Activated T-helper 2 cell treated with anti-CD3 and anti-CD28 coated beads, Interferon-gamma antibody, Interleukin-2, Interleukin-4, amounts not matched to agents 10 μg/mL and 5 μg/mL and 100 μg/mL, durations not matched to agents 14 hours and 24 hours and 36 hours (primary cell): ENCODE data around the gene CACNA1S. TPM values are rescaled to one million over a fixed set of nuclear protein-coding genes. Genes with fewer than 3 reads are reported as not detected.

Experiments
- DNase-seq: peaks from one replicate; pipeline ENCODE4 v3.0.0; 2021; ENCODE audit warnings: low spot score
- H3K27ac Mint-ChIP-seq: one replicate; pipeline ENCODE4 v1.8.0; 2021; ENCODE audit warnings: mixed read lengths
- H3K27me3 Mint-ChIP-seq: one replicate; pipeline ENCODE4 v1.8.0; 2021; ENCODE audit warnings: low read depth, mixed read lengths
- H3K36me3 Mint-ChIP-seq: one replicate; pipeline ENCODE4 v1.8.0; 2021; ENCODE audit warnings: low read depth, mixed read lengths
- H3K4me1 Mint-ChIP-seq: one replicate; pipeline ENCODE4 v1.8.0; 2021; ENCODE audit warnings: low read depth, mixed read lengths
- H3K4me3 Mint-ChIP-seq: one replicate; pipeline ENCODE4 v1.8.0; 2021; ENCODE audit warnings: low read depth, mild to moderate bottlenecking, moderate library complexity, mixed read lengths
- H3K9me3 Mint-ChIP-seq: one replicate; pipeline ENCODE4 v1.8.0; 2021; ENCODE audit warnings: mixed read lengths
- intact Hi-C: fragments of 100-400 bp; cut with micrococcal nuclease; formaldehyde crosslinking; loops from one replicate; pipeline ENCODE4 v1.15.1; 2023
- total RNA-seq: library from RNA; stranded (reverse); gene quantifications from 2 replicates; pipeline ENCODE4 v1.2.3, GENCODE V29; 2022

The CACNA1S gene
- total RNA-seq, 1 donor from 2014 or later: not detected

- Mint-ChIP-seq H3K4me1 (no peaks in the 10 kb centered on the region), H3K4me3 (no peak overlapping the region), H3K36me3 (no peaks in the 10 kb centered on the region), H3K27me3 (peaks cover 6% of the 10 kb centered on the region), H3K9me3 (no peaks in the 10 kb centered on the region), H3K27ac (no peak overlapping the region)
- intact Hi-C loops: no loop called here
- no peak for DNase-seq
Observed at GRCh38 chr1:201077116-201077515, 35.1 kb downstream of the CACNA1S start.

- no peak overlapping the region for H3K4me3 Mint-ChIP-seq
- no peak for DNase-seq
- no peaks in the 10 kb centered on the region for H3K9me3 Mint-ChIP-seq
- peaks cover 6% of the 10 kb centered on the region for H3K27me3 Mint-ChIP-seq
- no peak overlapping the region for H3K27ac Mint-ChIP-seq
- no peaks in the 10 kb centered on the region for H3K36me3 Mint-ChIP-seq
- intact Hi-C loops: no loop called here
- no peaks in the 10 kb centered on the region for H3K4me1 Mint-ChIP-seq
Observed at GRCh38 chr1:201076092-201076491, 36.1 kb downstream of the CACNA1S start.

GRCh38 chr1:201074018-201074417 lies 38.2 kb downstream of the CACNA1S start:
- H3K4me3 Mint-ChIP-seq: no peak overlapping the region
- peaks cover under 1% of the 10 kb centered on the region for H3K27me3 Mint-ChIP-seq
- intact Hi-C loops: no loop called here
- H3K27ac Mint-ChIP-seq: no peak overlapping the region
- DNase-seq: no peak
- no peaks in the 10 kb centered on the region for H3K36me3 Mint-ChIP-seq
- no peaks in the 10 kb centered on the region for H3K4me1 Mint-ChIP-seq
- no peaks in the 10 kb centered on the region for H3K9me3 Mint-ChIP-seq

GRCh38 chr1:201072922-201073321 lies 39.3 kb downstream of the CACNA1S start:
- intact Hi-C loops: no loop called here
- no peak for DNase-seq
- Mint-ChIP-seq H3K27ac (no peak overlapping the region), H3K9me3 (no peaks in the 10 kb centered on the region), H3K4me3 (no peak overlapping the region), H3K4me1 (no peaks in the 10 kb centered on the region), H3K36me3 (no peaks in the 10 kb centered on the region), H3K27me3 (no peaks in the 10 kb centered on the region)

- Mint-ChIP-seq H3K9me3 (no peaks in the 10 kb centered on the region), H3K36me3 (no peaks in the 10 kb centered on the region), H3K27me3 (peaks cover 2% of the 10 kb centered on the region), H3K4me1 (no peaks in the 10 kb centered on the region), H3K4me3 (no peak overlapping the region), H3K27ac (no peak overlapping the region)
- DNase-seq: no peak
- intact Hi-C loops: no loop called here
Observed at GRCh38 chr1:201072149-201072548, 40.1 kb downstream of the CACNA1S start.

- H3K9me3 Mint-ChIP-seq: no peaks in the 10 kb centered on the region
- no peak overlapping the region for H3K27ac Mint-ChIP-seq
- H3K4me1 Mint-ChIP-seq: no peaks in the 10 kb centered on the region
Observed at GRCh38 chr1:201069636-201070035, 42.6 kb downstream of the CACNA1S start.

GRCh38 chr1:201068976-201069375 lies 43.2 kb downstream of the CACNA1S start:
- Mint-ChIP-seq H3K27ac (no peak overlapping the region), H3K27me3 (peaks cover 7% of the 10 kb centered on the region), H3K36me3 (no peaks in the 10 kb centered on the region), H3K9me3 (no peaks in the 10 kb centered on the region), H3K4me1 (no peaks in the 10 kb centered on the region), H3K4me3 (no peak overlapping the region)
- intact Hi-C loops: no loop called here
- no peak for DNase-seq

More at GRCh38 chr1:201069636-201070035, 42.6 kb downstream of the CACNA1S start:
- H3K4me3 Mint-ChIP-seq: no peak overlapping the region
- peaks cover 4% of the 10 kb centered on the region for H3K27me3 Mint-ChIP-seq
- no peak for DNase-seq
- H3K36me3 Mint-ChIP-seq: no peaks in the 10 kb centered on the region
- intact Hi-C loops: no loop called here

- peaks cover 7% of the 10 kb centered on the region for H3K27me3 Mint-ChIP-seq
- no peak for DNase-seq
- no peaks in the 10 kb centered on the region for H3K36me3 Mint-ChIP-seq
- intact Hi-C loops: no loop called here
- H3K9me3 Mint-ChIP-seq: no peaks in the 10 kb centered on the region
- no peaks in the 10 kb centered on the region for H3K4me1 Mint-ChIP-seq
- H3K27ac Mint-ChIP-seq: no peak overlapping the region
- no peak overlapping the region for H3K4me3 Mint-ChIP-seq
Observed at GRCh38 chr1:201066986-201067385, 45.2 kb downstream of the CACNA1S start.

- H3K4me1 Mint-ChIP-seq: no peaks in the 10 kb centered on the region
- H3K9me3 Mint-ChIP-seq: no peaks in the 10 kb centered on the region
- no peak for DNase-seq
- no peak overlapping the region for H3K27ac Mint-ChIP-seq
- no peaks in the 10 kb centered on the region for H3K36me3 Mint-ChIP-seq
- intact Hi-C loops: no loop called here
- peaks cover 7% of the 10 kb centered on the region for H3K27me3 Mint-ChIP-seq
- H3K4me3 Mint-ChIP-seq: no peak overlapping the region
Observed at GRCh38 chr1:201065686-201066085, 46.5 kb downstream of the CACNA1S start.

- Mint-ChIP-seq H3K9me3 (no peaks in the 10 kb centered on the region), H3K4me1 (no peaks in the 10 kb centered on the region), H3K27ac (no peak overlapping the region), H3K27me3 (peaks cover 7% of the 10 kb centered on the region), H3K36me3 (no peaks in the 10 kb centered on the region), H3K4me3 (no peak overlapping the region)
- no peak for DNase-seq
- intact Hi-C loops: no loop called here
Observed at GRCh38 chr1:201064806-201065205, 47.4 kb downstream of the CACNA1S start.

GRCh38 chr1:201063145-201063544 lies 49.1 kb downstream of the CACNA1S start:
- DNase-seq: no peak
- Mint-ChIP-seq H3K9me3 (no peaks in the 10 kb centered on the region), H3K27me3 (peaks cover 7% of the 10 kb centered on the region), H3K36me3 (no peaks in the 10 kb centered on the region), H3K4me3 (no peak overlapping the region), H3K4me1 (peaks cover 1% of the 10 kb centered on the region), H3K27ac (no peak overlapping the region)
- intact Hi-C loops: no loop called here

- peaks cover 6% of the 10 kb centered on the region for H3K4me1 Mint-ChIP-seq
- no peak overlapping the region for H3K27ac Mint-ChIP-seq
- peaks cover 7% of the 10 kb centered on the region for H3K27me3 Mint-ChIP-seq
- no peaks in the 10 kb centered on the region for H3K9me3 Mint-ChIP-seq
- DNase-seq: no peak
- no peak overlapping the region for H3K4me3 Mint-ChIP-seq
- H3K36me3 Mint-ChIP-seq: no peaks in the 10 kb centered on the region
- intact Hi-C loops: no loop called here
Observed at GRCh38 chr1:201062511-201063091, 49.6 kb downstream of the CACNA1S start.

GRCh38 chr1:201061886-201062285 lies 50.3 kb downstream of the CACNA1S start:
- intact Hi-C loops: no loop called here
- Mint-ChIP-seq H3K27me3 (peaks cover 5% of the 10 kb centered on the region), H3K4me3 (no peak overlapping the region), H3K36me3 (no peaks in the 10 kb centered on the region), H3K27ac (no peak overlapping the region), H3K9me3 (no peaks in the 10 kb centered on the region), H3K4me1 (peaks cover 11% of the 10 kb centered on the region)
- DNase-seq: no peak

GRCh38 chr1:201061049-201061448 lies 51.2 kb downstream of the CACNA1S start:
- peaks cover 5% of the 10 kb centered on the region for H3K27me3 Mint-ChIP-seq
- H3K27ac Mint-ChIP-seq: no peak overlapping the region
- intact Hi-C loops: no loop called here
- H3K4me1 Mint-ChIP-seq: peaks cover 12% of the 10 kb centered on the region
- H3K4me3 Mint-ChIP-seq: no peak overlapping the region
- no peaks in the 10 kb centered on the region for H3K9me3 Mint-ChIP-seq
- no peak for DNase-seq
- H3K36me3 Mint-ChIP-seq: no peaks in the 10 kb centered on the region
